Activated T-helper 17 cell treated with anti-CD3 and anti-CD28 coated beads, Interleukin-2, amount 50 U/mL, for 72 hours (primary cell): ENCODE measurements around the gene FRMD3. TPM values are rescaled to one million over a fixed set of nuclear protein-coding genes. Genes with fewer than 3 reads are reported as not detected.

Experiments used
- ATAC-seq: fragments of 150-1000 bp; cut with Tn5 transposase; replicated peaks from 2 replicates; pipeline ENCODE4 v1.10.0; 2021; ENCODE audit warnings: mild to moderate bottlenecking, moderate library complexity
- H3K27ac Mint-ChIP-seq: one replicate; pipeline ENCODE4 v1.8.0; 2022; ENCODE audit warnings: mixed read lengths
- H3K27me3 Mint-ChIP-seq: one replicate; pipeline ENCODE4 v1.8.0; 2022; ENCODE audit warnings: mixed read lengths
- H3K36me3 Mint-ChIP-seq: one replicate; pipeline ENCODE4 v1.8.0; 2022; ENCODE audit warnings: low read depth, mild to moderate bottlenecking, mixed read lengths
- H3K4me1 Mint-ChIP-seq: one replicate; pipeline ENCODE4 v1.8.0; 2022; ENCODE audit warnings: mixed read lengths
- H3K4me3 Mint-ChIP-seq: one replicate; pipeline ENCODE4 v1.8.0; 2022; ENCODE audit warnings: mild to moderate bottlenecking, mixed read lengths
- H3K9me3 Mint-ChIP-seq: one replicate; pipeline ENCODE4 v1.8.0; 2022; ENCODE audit warnings: mixed read lengths
- total RNA-seq, 2 donors: library from RNA; stranded (reverse); gene quantifications; one replicate each; pipeline ENCODE4 v1.2.3, GENCODE V29; 2022

FRMD3 gene
- total RNA-seq, 2 donors from 2014 or later: 0.17 to 0.82 TPM

DNA sequence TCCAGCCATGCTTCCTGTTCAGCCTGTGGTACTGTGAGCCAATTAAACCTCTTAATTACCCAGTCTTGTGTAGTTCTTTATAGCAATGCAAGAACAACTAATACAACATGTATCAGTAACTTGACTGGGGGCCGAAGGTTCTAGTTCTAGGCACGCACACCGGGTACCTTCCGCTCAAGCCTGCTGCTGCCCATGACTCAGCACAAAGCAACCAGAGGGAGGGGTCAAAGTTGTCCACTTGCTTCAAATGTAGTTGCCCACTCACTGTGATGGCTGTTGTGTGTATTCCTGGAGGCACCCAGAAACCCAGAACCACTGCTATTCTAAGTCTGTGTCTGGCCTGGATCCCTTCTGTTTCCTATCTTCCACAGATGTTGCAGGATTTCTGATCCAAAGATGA is 222.6 kb downstream of the FRMD3 start:
- Mint-ChIP-seq H3K27me3 (no peaks in the 10 kb centered on the region), H3K9me3 (peaks cover 10% of the 10 kb centered on the region), H3K4me1 (no peaks in the 10 kb centered on the region), H3K27ac (no peak overlapping the region), H3K4me3 (no peak overlapping the region), H3K36me3 (no peaks in the 10 kb centered on the region)
- no peak for ATAC-seq

DNA sequence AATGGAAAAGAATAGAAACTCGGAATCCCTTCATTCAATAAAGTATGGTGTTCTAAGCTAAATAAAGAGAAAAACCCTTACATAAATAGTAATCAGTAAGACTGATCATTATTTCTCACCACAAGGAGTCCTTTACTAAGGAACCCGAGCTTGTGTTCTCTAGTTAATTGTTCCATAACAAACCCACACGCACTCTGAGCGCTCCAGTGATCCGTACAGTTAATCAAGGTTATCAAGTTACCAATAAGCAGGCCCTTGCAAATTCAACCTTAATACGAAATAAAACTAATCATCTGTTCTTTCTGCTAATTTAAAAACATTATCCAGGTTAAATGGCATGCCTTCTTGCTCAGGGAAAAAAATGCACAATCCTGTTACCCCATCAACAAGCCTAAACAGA is 224.4 kb downstream of the FRMD3 start:
- ATAC-seq: no peak
- no peak overlapping the region for H3K4me3 Mint-ChIP-seq
- H3K4me1 Mint-ChIP-seq: no peaks in the 10 kb centered on the region
- no peaks in the 10 kb centered on the region for H3K36me3 Mint-ChIP-seq
- no peak overlapping the region for H3K27ac Mint-ChIP-seq
- H3K27me3 Mint-ChIP-seq: no peaks in the 10 kb centered on the region
- no peaks in the 10 kb centered on the region for H3K9me3 Mint-ChIP-seq

DNA sequence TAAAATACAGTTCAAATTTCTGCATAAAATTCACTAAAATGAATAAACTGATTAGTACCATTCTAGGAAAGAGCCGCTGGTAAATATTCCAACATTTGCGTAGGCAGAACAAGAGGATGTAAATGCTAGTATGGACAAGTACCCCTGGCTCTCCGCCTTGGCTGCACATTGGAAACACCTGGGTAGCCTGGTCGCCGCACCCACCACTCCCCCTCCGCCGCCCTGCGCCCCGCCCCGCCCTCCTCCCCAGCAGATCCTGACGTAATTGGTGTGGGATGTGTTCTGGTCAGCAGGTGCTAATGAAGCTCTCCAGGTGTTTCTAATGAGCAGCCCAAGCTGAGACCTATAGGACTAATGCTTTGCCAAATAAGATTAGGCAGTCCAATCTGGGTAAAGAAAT is 225.7 kb downstream of the FRMD3 start:
- Mint-ChIP-seq H3K4me1 (no peaks in the 10 kb centered on the region), H3K4me3 (no peak overlapping the region), H3K27ac (no peak overlapping the region), H3K9me3 (no peaks in the 10 kb centered on the region), H3K36me3 (no peaks in the 10 kb centered on the region), H3K27me3 (no peaks in the 10 kb centered on the region)
- no peak for ATAC-seq

DNA sequence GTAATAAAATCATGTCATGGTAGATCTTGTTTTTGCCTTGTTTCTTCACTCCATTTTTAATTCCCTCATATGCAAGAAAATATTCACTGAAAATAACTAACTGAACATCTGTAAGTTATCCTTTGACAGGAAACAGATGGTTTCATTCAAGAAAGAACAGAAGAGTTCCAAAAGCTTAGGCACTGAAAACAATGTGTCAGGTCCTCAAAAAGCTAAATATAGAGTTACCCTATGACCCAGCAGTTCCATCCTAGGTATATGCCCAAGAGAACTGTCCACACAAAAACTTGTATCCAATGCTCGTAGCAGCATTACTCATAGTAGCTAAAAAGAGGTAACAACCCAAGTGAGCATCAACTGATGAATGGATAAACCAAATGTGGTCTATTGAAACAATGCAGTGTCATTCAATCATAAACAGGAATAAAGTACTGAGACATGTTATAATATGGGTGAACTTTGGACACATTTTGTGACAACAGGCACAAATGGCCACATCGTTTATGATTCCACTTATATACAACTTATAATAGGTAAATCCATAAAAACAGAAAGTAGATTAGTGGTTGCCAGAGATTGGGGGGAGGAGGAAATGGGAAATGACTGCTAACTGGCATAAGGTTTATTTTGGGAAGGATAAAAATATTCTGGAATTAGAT is 231.0 kb downstream of the FRMD3 start:
- Mint-ChIP-seq H3K27me3 (no peaks in the 10 kb centered on the region), H3K27ac (no peak overlapping the region), H3K4me1 (peaks cover 4% of the 10 kb centered on the region), H3K36me3 (no peaks in the 10 kb centered on the region), H3K9me3 (no peaks in the 10 kb centered on the region), H3K4me3 (no peak overlapping the region)
- no peak for ATAC-seq

DNA sequence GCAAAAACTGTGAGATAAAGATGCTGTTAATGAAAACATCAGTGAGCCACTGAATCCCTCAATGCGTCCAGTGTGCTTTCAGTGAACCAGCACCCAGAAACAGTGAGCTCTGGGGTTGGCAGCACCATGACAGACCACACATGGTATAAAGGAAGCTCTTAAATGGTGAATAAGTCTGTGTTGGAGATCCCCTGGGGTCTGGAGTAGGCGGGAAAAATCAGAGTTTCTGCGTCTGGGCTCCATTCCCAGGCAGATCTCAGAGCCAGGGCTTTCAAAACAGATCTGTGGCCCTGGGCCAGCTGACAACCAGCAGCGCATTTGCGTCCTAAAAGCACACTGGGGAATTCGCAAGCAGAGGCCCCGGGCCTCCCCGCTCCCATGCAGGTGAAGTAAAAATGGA is 233.5 kb downstream of the FRMD3 start:
- Mint-ChIP-seq H3K27ac (no peak overlapping the region), H3K4me1 (peaks cover 8% of the 10 kb centered on the region), H3K27me3 (no peaks in the 10 kb centered on the region), H3K9me3 (no peaks in the 10 kb centered on the region), H3K36me3 (no peaks in the 10 kb centered on the region), H3K4me3 (no peak overlapping the region)
- ATAC-seq: no peak

DNA sequence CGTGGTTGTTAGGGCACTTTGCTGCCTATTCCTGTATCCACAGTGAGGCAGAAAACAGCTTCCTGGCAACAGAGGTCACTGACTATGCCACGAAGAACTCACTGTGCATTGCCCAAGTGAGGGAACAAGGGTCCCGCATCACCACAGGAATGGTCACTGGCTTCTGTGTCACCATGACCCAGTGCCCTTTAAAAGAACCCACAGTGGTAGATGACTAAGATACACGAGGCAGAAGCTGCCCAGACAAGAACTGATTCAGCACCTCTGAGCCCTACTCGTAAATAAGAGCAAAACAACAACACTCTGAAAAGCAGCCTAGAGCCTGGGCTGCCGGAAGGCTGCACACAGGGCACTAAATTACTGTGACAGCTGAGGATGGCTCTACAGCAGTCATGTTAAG is 238.6 kb downstream of the FRMD3 start:
- peak; percentile 84 for ATAC-seq
- no peak overlapping the region for H3K4me3 Mint-ChIP-seq
- H3K4me1 Mint-ChIP-seq: peaks cover 13% of the 10 kb centered on the region
- H3K36me3 Mint-ChIP-seq: peaks cover 9% of the 10 kb centered on the region
- H3K27ac Mint-ChIP-seq: peak overlapping the region; percentile 44
- H3K27me3 Mint-ChIP-seq: no peaks in the 10 kb centered on the region
- no peaks in the 10 kb centered on the region for H3K9me3 Mint-ChIP-seq

DNA sequence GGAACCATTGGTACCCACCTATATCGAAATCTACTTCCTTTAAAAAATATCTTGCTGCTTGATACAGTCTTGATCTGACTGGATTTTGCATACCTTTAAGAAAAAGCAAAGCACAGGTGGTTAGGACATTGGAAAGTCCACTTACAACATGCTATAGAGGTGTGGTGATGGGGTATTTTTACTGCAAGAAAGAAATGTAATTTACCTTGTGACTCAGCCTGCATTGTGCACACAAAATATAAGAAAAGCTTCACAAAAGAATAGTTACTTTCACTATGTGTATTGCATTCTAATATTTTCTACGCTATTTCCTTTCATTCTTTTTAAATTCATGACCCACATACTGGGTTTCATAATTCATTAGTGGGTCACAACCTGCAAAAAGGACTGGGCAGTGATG is 239.1 kb downstream of the FRMD3 start:
- ATAC-seq: peak; percentile 20
- Mint-ChIP-seq H3K4me1 (peaks cover 13% of the 10 kb centered on the region), H3K36me3 (peaks cover 9% of the 10 kb centered on the region)

DNA sequence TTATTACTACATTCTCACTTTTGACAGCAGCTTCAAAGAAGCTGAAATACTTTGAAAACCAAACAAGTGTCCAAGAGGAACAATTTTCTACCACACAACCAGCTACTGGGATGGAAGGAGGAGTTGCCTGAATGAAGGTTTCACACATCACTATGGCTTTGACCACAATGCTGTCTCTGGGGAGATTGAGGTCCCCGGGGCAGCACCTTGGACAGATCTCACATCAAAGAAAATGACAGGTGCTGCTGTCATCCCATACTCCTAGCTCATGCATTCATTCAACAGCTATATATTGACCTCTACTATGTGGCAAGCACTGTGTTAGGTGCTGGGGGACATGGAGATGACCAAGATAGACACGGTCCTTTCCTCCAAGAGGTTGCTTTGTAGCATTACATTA is 242.1 kb downstream of the FRMD3 start:
- Mint-ChIP-seq H3K4me1 (peaks cover 9% of the 10 kb centered on the region), H3K27me3 (no peaks in the 10 kb centered on the region), H3K9me3 (no peaks in the 10 kb centered on the region), H3K4me3 (no peak overlapping the region), H3K36me3 (peaks cover 9% of the 10 kb centered on the region), H3K27ac (no peak overlapping the region)
- ATAC-seq: no peak

More for the DNA sequence above, 239.1 kb downstream of the FRMD3 start:
- Mint-ChIP-seq H3K9me3 (no peaks in the 10 kb centered on the region), H3K4me3 (no peak overlapping the region), H3K27me3 (no peaks in the 10 kb centered on the region), H3K27ac (peak overlapping the region; percentile 44)

DNA sequence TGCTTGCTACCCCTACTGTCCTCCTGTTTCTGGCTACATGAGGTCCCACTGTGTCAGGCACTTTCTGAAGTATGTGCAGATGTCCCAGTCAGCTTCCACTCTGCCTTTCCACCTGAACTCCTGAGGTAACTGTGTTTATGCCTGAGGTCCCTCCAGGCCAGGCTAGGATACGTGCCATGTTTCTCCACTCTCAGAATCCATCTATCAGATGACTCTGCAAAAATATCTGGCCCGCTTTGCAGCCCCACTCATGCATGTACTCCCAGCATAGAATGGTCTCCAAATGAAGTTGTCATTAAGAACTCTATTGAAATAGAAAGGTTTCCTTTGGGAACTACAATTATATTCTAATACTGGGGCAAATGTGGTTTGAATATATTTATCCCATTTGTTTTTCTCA is 243.4 kb downstream of the FRMD3 start:
- no peaks in the 10 kb centered on the region for H3K27me3 Mint-ChIP-seq
- peaks cover 9% of the 10 kb centered on the region for H3K36me3 Mint-ChIP-seq
- no peak for ATAC-seq
- H3K27ac Mint-ChIP-seq: no peak overlapping the region
- H3K9me3 Mint-ChIP-seq: no peaks in the 10 kb centered on the region
- H3K4me1 Mint-ChIP-seq: peaks cover 6% of the 10 kb centered on the region
- H3K4me3 Mint-ChIP-seq: no peak overlapping the region

DNA sequence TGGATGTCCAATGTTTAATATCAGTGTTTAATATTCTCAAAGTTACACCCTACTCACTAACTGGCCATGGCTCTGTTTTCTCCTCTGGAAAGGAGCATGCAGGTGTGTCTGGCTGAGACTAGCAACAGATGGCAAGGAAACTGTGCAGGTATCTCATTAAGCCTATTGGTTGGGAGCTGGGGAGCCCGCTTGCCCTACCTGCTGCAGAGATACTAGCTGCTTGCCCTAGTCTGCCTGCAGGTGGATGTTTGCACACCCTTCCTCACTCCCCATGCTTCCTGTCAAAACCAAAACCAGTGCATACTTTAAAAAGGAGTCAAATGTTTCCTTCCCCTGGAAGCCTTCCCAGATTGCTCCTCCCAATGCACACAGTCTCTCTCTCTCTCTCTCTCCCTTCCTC is 247.0 kb downstream of the FRMD3 start:
- Mint-ChIP-seq H3K4me1 (no peaks in the 10 kb centered on the region), H3K9me3 (no peaks in the 10 kb centered on the region), H3K4me3 (no peak overlapping the region), H3K27me3 (no peaks in the 10 kb centered on the region), H3K36me3 (no peaks in the 10 kb centered on the region), H3K27ac (no peak overlapping the region)
- ATAC-seq: no peak

DNA sequence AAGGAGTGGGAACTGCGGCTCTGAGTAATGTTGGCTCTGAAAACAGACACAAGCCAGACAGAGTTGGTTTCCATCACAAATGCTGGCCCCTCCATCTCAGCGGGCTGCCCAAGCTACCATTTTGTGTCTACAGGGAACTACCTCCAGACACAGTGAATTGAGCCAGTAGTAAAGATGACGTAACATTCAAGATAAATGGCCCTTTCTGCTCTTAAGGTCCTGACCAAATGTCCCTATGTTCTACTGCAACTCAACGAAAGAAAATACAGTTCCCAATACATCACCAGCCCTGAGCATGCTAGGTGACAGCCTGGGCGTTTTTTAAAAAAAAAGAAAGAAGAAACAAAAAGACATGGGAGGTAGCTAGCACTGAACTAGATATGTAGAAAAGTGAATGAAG is 247.5 kb downstream of the FRMD3 start:
- H3K4me3 Mint-ChIP-seq: no peak overlapping the region
- no peaks in the 10 kb centered on the region for H3K27me3 Mint-ChIP-seq
- H3K4me1 Mint-ChIP-seq: no peaks in the 10 kb centered on the region
- H3K27ac Mint-ChIP-seq: no peak overlapping the region
- no peak for ATAC-seq
- H3K9me3 Mint-ChIP-seq: no peaks in the 10 kb centered on the region
- H3K36me3 Mint-ChIP-seq: no peaks in the 10 kb centered on the region

DNA sequence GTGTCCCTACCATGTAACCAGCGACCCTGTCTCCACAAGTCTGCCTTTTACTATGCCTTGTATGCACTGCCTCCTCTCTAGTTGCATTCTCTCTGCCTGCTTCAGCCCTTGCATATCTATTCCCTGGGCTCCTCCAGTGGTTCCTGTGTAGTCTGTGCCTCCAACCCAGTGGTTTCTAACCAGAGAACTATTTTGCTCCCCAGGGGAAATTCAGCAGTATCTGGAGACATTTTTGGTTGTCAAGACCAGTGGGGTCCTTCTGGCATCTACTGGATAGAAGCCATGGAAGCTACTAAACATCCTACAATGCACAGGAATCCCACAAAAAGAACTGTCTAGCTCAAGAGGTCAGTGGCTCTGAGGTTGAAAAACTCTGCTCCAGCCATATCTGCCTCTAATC is 251.2 kb downstream of the FRMD3 start:
- H3K4me1 Mint-ChIP-seq: no peaks in the 10 kb centered on the region
- no peak for ATAC-seq
- no peaks in the 10 kb centered on the region for H3K36me3 Mint-ChIP-seq
- no peak overlapping the region for H3K27ac Mint-ChIP-seq
- H3K27me3 Mint-ChIP-seq: no peaks in the 10 kb centered on the region
- no peaks in the 10 kb centered on the region for H3K9me3 Mint-ChIP-seq
- no peak overlapping the region for H3K4me3 Mint-ChIP-seq

DNA sequence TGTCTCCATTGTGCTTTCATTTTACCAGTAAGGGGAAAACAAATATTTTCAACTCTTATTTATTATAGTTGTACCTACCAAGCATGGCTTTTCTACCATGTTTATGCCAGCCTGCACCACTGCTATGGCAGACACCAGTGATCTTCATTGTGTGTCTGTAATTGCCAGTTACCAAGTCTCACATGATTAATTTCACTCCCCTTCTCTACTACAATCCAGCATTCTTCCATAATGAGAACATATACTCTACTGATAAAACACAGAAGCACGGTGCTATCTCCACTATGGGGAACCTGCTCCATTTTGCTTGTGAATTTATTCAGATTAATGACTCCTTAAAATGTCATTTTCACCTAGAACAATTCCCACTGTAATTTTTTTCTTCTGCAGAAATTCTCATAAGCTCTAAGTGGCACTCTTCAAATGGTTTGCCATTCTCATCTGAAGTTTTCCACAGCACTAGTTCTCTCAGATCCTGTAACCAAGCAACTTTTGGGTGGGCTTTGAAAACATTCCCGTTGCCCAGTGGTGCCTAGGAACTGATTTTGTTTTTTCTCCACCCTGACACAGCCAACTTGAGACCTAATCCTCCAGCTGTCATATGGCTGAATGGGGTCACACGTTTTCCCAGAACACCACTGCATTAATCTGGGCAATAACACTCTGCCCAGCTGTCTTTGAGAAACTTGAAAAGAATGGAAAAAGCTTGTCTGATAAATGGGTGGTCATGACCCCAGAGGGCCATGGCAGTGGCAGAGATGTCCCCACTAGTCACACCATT is 252.6 kb downstream of the FRMD3 start:
- H3K4me3 Mint-ChIP-seq: no peak overlapping the region
- no peaks in the 10 kb centered on the region for H3K36me3 Mint-ChIP-seq
- H3K4me1 Mint-ChIP-seq: no peaks in the 10 kb centered on the region
- no peak for ATAC-seq
- H3K27me3 Mint-ChIP-seq: no peaks in the 10 kb centered on the region
- no peaks in the 10 kb centered on the region for H3K9me3 Mint-ChIP-seq
- no peak overlapping the region for H3K27ac Mint-ChIP-seq

DNA sequence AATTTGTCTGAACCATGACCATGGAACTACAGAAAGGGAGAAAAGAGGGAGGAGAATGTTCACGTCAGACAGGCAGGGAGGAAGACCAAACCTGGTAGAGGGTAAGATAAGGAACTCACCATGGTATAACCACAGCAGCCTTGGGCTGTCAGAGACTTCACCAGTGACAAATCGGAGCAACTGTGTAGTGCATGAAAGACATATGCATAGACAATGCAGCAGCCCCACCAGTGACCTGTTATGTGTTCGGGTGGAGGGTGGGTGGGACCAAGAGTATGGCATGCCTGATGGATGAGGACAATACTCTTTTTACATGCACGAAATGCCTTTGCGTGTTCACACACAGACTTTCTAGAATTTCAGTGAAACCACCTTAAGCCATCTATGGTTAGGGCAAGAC is 253.5 kb downstream of the FRMD3 start:
- Mint-ChIP-seq H3K36me3 (no peaks in the 10 kb centered on the region), H3K4me3 (no peak overlapping the region), H3K4me1 (no peaks in the 10 kb centered on the region), H3K27ac (no peak overlapping the region), H3K27me3 (no peaks in the 10 kb centered on the region), H3K9me3 (peaks cover 4% of the 10 kb centered on the region)
- ATAC-seq: no peak

DNA sequence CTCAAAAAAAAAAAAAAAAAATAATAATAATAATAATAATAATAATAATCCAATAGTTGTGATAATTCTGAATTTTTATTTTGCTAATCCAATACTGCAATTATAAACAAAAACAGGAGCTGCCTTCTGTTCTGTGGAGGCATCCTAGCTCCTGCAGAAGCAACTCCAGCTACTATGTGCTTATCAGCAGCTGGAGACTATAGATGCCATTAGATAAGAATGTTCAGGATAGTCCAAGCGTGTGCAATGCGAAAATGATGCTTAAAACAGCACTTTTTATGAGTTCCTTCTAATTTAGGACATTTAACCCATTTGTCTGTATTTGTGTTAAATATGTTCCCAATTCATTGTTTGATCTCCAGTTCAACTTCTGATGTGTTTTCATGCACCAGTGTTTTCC is 254.7 kb downstream of the FRMD3 start:
- H3K4me1 Mint-ChIP-seq: no peaks in the 10 kb centered on the region
- H3K27ac Mint-ChIP-seq: no peak overlapping the region
- H3K4me3 Mint-ChIP-seq: no peak overlapping the region
- H3K36me3 Mint-ChIP-seq: no peaks in the 10 kb centered on the region
- peaks cover 4% of the 10 kb centered on the region for H3K9me3 Mint-ChIP-seq
- no peak for ATAC-seq
- H3K27me3 Mint-ChIP-seq: no peaks in the 10 kb centered on the region
